Upper lobe of left lung (tissue), 6 donors: ENCODE data around the gene CACNA1A. TPM values are rescaled to one million over a fixed set of nuclear protein-coding genes. Genes with fewer than 3 reads are reported as not detected.

Experiments
- ATAC-seq, 2 donors: fragments of 200-7000 bp; cut with Tn5 transposase; one replicate each; pipeline ENCODE4 v1.9.1; 2022; ENCODE audit warnings: mild to moderate bottlenecking in 2 of 2, moderate library complexity in 2 of 2; ENCODE audit not compliant: low FRiP score in 2 of 2
- DNase-seq, 2 donors: peaks; one replicate each; pipeline ENCODE4 v3.0.0-alpha.2; 2019 to 2020
- H3K27ac ChIP-seq, 4 donors: fragments of 200-600 bp; sonication (generic); one replicate each; pipeline ENCODE4 v1.5.1; 2016 to 2019
- H3K27me3 ChIP-seq, 4 donors: fragments of 200-600 bp; sonication (generic); one replicate each; pipeline ENCODE4 v1.5.1; 2017 to 2019
- H3K36me3 ChIP-seq, 4 donors: fragments of 200-600 bp; sonication (generic); one replicate each; pipeline ENCODE4 v1.5.1; 2016 to 2019
- H3K4me1 ChIP-seq, 4 donors: fragments of 200-600 bp; sonication (generic); one replicate each; pipeline ENCODE4 v1.5.1; 2018 to 2019
- H3K4me3 ChIP-seq, 4 donors: fragments of 200-600 bp; sonication (generic); one replicate each; pipeline ENCODE4 v1.5.1; 2017 to 2019; ENCODE audit warnings: mild to moderate bottlenecking in 2 of 4, moderate library complexity in 1 of 4
- H3K9me3 ChIP-seq, 4 donors: fragments of 200-600 bp; sonication (generic); one replicate each; pipeline ENCODE4 v1.5.1; 2018 to 2019
- CTCF ChIP-seq, 6 experiments: fragments of 450-650 bp in 4 of 6; fragments of 200-600 bp in 2 of 6; sonication (generic) in 2 of 6; IDR thresholded peaks; one replicate each; pipeline ENCODE4 v1.5.1; 2016 to 2019; ENCODE audit warnings: antibody characterized with exemption in 6 of 6
- EP300 ChIP-seq, 4 donors: sonication (generic); formaldehyde crosslinking; IDR thresholded peaks; one replicate each; pipeline ENCODE4 v1.5.1; 2017; ENCODE audit warnings: antibody characterized with exemption in 4 of 4, control low read depth in 2 of 4
- POLR2A ChIP-seq, 4 donors: fragments of 450-650 bp; IDR thresholded peaks; one replicate each; pipeline ENCODE4 v1.5.1; 2016 to 2017; ENCODE audit warnings: antibody characterized with exemption in 4 of 4, mild to moderate bottlenecking in 2 of 4
- POLR2AphosphoS5 ChIP-seq, 2 donors: sonication (generic); formaldehyde crosslinking; IDR thresholded peaks; one replicate each; pipeline ENCODE4 v1.5.1; 2017; ENCODE audit warnings: antibody characterized with exemption in 2 of 2
- WGBS, 2 donors: methylation state at CpG; one replicate each; pipeline ENCODE4 v1.1.5; 2017 to 2018; 5-methylcytosine and 5-hydroxymethylcytosine counted together
- total RNA-seq, 6 donors: library from RNA; depleted of rRNA in 4 of 6; stranded (reverse); fragments of >200 nt in 4 of 6; gene quantifications; one replicate each; pipeline versions ENCODE4 v1.1.0 to v1.2.1, GENCODE V29; 2016 to 2021
- donor health status: DM: no; HTN: no; CAD: no; lungs with moderate emphysema.
- donor health status: DM: no; HTN: yes; CAD: no; lungs with severe emphysema.

The CACNA1A gene
- total RNA-seq, 6 donors from 2014 or later: 0.29 to 0.69 (median 0.67) TPM; not detected in 1

GRCh38 chr19:13339869-13340268 lies 166.4 kb downstream of the CACNA1A start:
- no peaks in the 10 kb centered on the region for H3K36me3 ChIP-seq
- H3K4me3 ChIP-seq: no peak overlapping the region
- ATAC-seq: no peak
- WGBS, 2 donors: 65 to 78% methylated on average over 13 of the region's 13 CpGs
- H3K27ac ChIP-seq: no peak overlapping the region
- H3K9me3 ChIP-seq: peaks cover 0 to 7% (median 0%) of the 10 kb centered on the region in 4 donors
- no peaks in the 10 kb centered on the region for H3K4me1 ChIP-seq
- no peaks in the 10 kb centered on the region for H3K27me3 ChIP-seq
- TF ChIP-seq POLR2A (IDR thresholded peaks at IDR 0.05) (no peak), CTCF (IDR thresholded peaks at IDR 0.05) (no peak), EP300 (IDR thresholded peaks at IDR 0.05) (no peak), POLR2AphosphoS5 (IDR thresholded peaks at IDR 0.05) (no peak)
- DNase-seq: no peak

DNA sequence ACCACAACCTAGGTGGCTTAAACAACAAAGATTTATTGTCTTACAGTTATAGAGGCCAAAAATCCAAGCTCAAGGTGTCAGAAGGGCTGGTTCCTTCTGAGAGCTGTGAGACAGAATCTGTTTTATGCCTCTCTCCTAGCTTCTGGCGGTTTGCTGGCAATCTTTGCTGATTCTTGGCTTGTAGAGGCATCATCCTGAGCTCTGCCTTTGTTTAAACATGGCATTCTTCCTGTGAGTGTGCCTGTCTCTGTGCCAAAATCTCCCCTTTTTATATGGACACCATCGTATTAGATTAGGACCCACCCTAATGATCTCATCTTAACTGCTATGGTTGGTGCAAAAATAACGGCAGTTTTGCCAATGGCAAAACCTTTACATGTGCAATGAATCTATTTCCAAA lies 169.1 kb downstream of the CACNA1A start:
- no peaks in the 10 kb centered on the region for H3K4me1 ChIP-seq
- no peak overlapping the region for H3K4me3 ChIP-seq
- DNase-seq (no peak), ATAC-seq (no peak)
- no peaks in the 10 kb centered on the region for H3K36me3 ChIP-seq
- WGBS, 2 donors: 63 to 71% methylated on average over 3 of the region's 3 CpGs
- TF ChIP-seq POLR2AphosphoS5 (IDR thresholded peaks at IDR 0.05) (no peak), POLR2A (IDR thresholded peaks at IDR 0.05) (no peak), CTCF (IDR thresholded peaks at IDR 0.05) (no peak), EP300 (IDR thresholded peaks at IDR 0.05) (no peak)
- H3K27ac ChIP-seq: no peak overlapping the region
- no peaks in the 10 kb centered on the region for H3K9me3 ChIP-seq
- H3K27me3 ChIP-seq: no peaks in the 10 kb centered on the region

DNA sequence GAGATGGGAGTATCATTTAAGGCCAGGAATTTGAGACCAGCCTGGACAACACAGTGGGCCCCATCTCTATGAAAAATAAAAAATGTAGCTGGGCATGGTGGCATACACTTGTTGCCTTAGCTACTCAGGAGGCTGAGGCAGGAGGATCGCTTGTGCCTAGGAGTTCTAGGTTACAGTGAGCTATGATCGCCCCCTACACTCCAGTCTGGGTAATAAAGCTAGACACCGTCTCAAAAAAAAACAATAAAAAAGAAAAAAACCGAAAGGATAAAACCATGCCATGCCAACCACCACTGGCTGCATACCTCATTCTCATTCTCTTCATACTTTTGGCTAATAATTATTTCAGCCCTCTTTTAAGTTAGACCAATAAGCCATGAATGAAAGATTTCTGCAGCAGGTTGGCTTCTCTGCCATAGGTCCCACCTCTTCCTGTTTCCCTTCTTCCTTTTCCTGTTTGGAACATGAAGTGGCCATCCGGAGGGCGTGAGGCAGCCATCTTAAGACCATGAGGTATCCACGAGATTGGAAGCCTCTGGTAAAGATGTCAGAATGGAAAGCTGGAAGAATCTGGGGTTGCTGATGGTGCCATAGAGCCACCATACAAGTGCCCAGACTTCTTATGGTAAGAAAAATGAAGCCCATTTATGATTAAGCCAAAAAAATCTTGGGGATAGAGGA lies 171.3 kb downstream of the CACNA1A start:
- Histone ChIP-seq H3K27ac (no peak overlapping the region), H3K27me3 (no peaks in the 10 kb centered on the region), H3K36me3 (no peaks in the 10 kb centered on the region), H3K4me1 (no peaks in the 10 kb centered on the region), H3K9me3 (no peaks in the 10 kb centered on the region), H3K4me3 (no peak overlapping the region)
- no peak for ATAC-seq
- WGBS, 2 donors: 70 to 72% methylated on average over 7 of the region's 7 CpGs
- no peak for DNase-seq
- TF ChIP-seq CTCF (IDR thresholded peaks at IDR 0.05) (no peak), POLR2AphosphoS5 (IDR thresholded peaks at IDR 0.05) (no peak), EP300 (IDR thresholded peaks at IDR 0.05) (no peak), POLR2A (IDR thresholded peaks at IDR 0.05) (no peak)

GRCh38 chr19:13330285-13330684 lies 176.0 kb downstream of the CACNA1A start:
- WGBS, 2 donors: 90 to 97% methylated on average over 6 of the region's 6 CpGs
- H3K27ac ChIP-seq: no peak overlapping the region
- H3K9me3 ChIP-seq: no peaks in the 10 kb centered on the region
- no peaks in the 10 kb centered on the region for H3K4me1 ChIP-seq
- ATAC-seq: no peak
- H3K36me3 ChIP-seq: no peaks in the 10 kb centered on the region
- TF ChIP-seq CTCF (IDR thresholded peaks at IDR 0.05) (no peak), EP300 (IDR thresholded peaks at IDR 0.05) (no peak), POLR2A (IDR thresholded peaks at IDR 0.05) (no peak), POLR2AphosphoS5 (IDR thresholded peaks at IDR 0.05) (no peak)
- no peaks in the 10 kb centered on the region for H3K27me3 ChIP-seq
- H3K4me3 ChIP-seq: no peak overlapping the region
- DNase-seq: no peak

GRCh38 chr19:13329766-13330165 lies 176.5 kb downstream of the CACNA1A start:
- Histone ChIP-seq H3K4me1 (no peaks in the 10 kb centered on the region), H3K9me3 (no peaks in the 10 kb centered on the region), H3K27me3 (no peaks in the 10 kb centered on the region), H3K4me3 (no peak overlapping the region), H3K36me3 (no peaks in the 10 kb centered on the region), H3K27ac (no peak overlapping the region)
- no peak for TF ChIP-seq CTCF (IDR thresholded peaks at IDR 0.05)
- TF ChIP-seq EP300 (IDR thresholded peaks at IDR 0.05): no peak
- TF ChIP-seq POLR2A (IDR thresholded peaks at IDR 0.05): no peak
- no peak for TF ChIP-seq POLR2AphosphoS5 (IDR thresholded peaks at IDR 0.05)
- DNase-seq (no peak), ATAC-seq (no peak)
- WGBS, 2 donors: 75 to 81% methylated on average over 5 to 6 of the region's 6 CpGs
